Pons (tissue), 1 donor: Measurements from ENCODE around the gene JAM3.
A peak's percentile ranks its signal among the peaks of the same experiment; 100 is the strongest.

Source experiments
- DNase-seq: peaks from one replicate; pipeline ENCODE4 v3.0.0-alpha.2; 2016; ENCODE audit warnings: low spot score

The JAM3 gene

DNA sequence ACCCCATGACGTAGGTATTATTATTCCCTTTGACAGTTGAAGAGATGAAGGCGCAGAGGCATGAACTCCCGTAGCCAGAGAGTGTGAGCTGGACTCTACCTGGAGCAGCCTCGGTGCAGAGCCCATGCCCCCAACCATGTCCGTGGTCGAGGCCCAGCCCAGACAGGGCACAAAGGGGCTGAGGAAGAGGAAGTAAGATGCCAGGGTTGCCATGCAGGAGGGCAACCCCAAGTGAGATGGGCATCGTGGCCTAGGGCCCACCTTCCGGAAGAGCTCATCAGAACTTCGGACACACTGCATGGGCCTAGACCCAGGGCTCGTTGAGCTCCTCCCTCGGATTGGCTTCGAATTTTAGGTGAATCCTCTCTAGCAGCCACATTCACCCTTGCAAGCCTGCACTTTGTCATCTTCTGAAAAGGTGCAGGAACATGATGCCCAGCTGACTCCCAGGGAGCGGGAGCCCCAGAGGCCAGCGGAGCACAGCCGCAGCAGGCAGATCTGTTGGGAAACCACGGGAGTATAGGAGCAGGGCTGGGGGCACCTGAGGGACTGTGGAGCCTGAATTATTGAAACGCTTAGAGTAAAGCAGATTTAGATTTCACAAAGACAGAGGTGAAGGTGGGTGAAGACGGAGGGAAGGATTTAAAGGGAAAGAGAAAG is 29.0 kb upstream of the JAM3 start:
- DNase-seq: no peak

GRCh38 chr11:134040386-134041302 is 28.2 kb upstream of the JAM3 start:
- no peak for DNase-seq

GRCh38 chr11:134041349-134041748 is 27.5 kb upstream of the JAM3 start:
- DNase-seq: no peak

GRCh38 chr11:134041791-134042696 is 26.8 kb upstream of the JAM3 start:
- no peak for DNase-seq

DNA sequence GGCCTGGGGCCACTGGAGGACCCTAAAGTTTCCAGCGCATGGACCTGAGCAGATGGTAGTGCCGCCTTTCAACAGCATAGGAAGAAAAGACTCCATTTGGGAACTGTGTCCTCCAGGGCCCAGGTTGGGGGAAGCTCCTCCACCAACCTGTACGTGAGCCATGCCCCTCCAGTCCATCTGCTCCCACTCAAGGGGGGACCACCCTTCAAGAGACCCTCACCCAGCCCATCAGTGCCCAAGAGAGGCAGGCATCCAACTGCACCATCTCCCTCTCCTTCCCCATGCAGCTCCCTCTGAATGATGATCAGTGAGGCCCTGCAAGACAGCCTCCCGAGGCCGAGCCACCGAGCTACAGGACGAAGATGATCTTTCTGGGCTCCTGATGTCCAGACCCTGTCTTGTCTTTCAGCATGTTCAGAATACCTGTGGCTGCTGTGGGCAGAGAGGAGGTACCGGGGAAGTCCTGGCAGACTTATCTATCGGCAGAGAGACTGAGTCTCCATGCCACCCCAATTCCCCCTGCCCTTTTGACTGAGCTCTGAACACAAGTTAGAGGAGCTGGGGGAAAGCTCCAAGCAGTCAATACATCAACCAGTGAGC is 25.0 kb upstream of the JAM3 start:
- DNase-seq: no peak

DNA sequence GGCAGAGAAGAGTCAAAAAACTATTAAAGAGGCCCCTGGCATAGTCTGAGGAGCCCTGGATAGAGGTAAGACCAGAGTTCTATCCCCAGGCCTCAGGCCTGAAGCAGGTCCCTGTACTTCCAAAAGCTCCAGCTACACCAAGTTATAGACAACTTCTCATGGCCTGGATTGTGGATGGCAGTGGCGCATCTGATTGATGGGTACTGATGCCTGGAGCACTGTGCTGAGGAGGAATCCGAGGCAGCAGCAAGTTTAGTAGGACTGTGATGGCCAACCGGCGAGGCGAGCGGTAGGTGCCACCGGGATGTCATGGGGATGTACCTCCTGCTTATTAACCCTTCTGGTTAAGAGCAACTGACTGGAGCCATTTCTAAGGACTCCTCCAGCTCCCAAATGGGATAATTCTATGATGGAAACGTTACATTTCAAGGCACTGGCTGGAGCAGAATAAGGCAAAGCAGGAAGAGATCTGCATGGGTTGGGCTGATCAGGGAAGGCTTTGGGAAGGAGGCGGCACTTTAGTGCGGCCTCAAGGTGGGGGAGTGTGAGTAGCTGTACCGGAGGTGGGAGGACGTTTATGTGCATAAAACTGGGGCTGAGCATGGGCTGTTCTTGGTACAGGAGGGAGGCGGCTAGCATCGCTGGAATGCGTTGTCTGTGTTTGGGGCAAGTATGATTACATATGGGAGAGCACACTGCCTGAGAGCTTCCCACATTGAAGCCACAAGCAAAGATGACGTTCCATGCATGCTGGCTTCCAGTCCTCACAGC is 24.2 kb upstream of the JAM3 start:
- DNase-seq: no peak

- DNase-seq: no peak
Observed at GRCh38 chr11:134045799-134046635, 22.9 kb upstream of the JAM3 start.

- DNase-seq: no peak
Observed at GRCh38 chr11:134046681-134047449, 22.0 kb upstream of the JAM3 start.

DNA sequence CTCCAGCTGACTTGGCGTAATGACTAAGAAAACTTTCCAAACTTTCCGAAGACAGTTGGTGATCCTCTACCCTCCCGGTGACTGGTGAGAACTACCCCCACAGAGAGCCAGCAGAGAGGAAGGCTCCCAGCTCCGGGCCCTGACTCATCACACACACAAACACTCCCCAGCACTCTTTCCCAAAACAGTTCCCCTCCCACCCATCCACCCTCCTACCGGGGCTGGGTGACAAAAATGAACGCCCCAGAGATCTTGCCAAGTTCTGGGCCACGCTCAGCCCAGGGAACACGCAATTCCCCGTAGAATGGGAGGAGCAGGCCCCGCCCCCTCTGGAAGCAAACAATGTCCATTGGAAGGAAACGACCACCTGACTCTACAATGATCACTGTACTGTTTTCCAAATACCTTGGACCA is 21.3 kb upstream of the JAM3 start:
- no peak for DNase-seq

- DNase-seq: no peak
Observed at GRCh38 chr11:134048028-134048427, 20.8 kb upstream of the JAM3 start.

- DNase-seq: no peak
Observed at GRCh38 chr11:134049303-134049702, 19.6 kb upstream of the JAM3 start.

GRCh38 chr11:134050541-134051383 is 18.1 kb upstream of the JAM3 start:
- peak; percentile 68 for DNase-seq

GRCh38 chr11:134052395-134052987 is 16.4 kb upstream of the JAM3 start:
- DNase-seq: no peak

- no peak for DNase-seq
Observed at GRCh38 chr11:134052988-134053945, 15.6 kb upstream of the JAM3 start.

DNA sequence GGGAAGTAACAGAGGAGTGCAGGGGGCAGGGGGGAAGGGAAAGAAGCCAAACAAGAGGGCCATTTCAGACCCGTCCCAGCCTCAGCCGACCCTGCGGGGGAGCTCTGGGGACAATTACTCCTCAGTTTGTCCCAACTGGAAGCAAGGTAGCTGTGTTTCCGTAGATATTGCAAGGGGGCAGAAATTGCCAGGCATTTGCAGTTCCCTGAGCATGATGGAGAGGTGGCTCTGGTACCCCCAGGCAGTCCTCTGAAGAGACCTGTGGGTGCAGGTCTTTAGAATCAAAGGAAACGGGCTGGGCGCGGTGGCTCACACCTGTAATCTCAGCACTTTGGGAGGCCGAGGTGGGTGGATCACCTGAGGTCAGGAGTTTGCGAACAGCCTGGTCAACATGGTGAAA is 13.8 kb upstream of the JAM3 start:
- no peak for DNase-seq

- no peak for DNase-seq
Observed at GRCh38 chr11:134060316-134060715, 8.6 kb upstream of the JAM3 start.
